ENCODE data around the gene STING1.
"Not testable (repeated sequence)": the region's sequence is repeated elsewhere in the genome, so short reads cannot be mapped to it uniquely, and the experiment has no call there.

The STING1 gene

GRCh38 chr5:139440416-139440815, 42.1 kb downstream of the STING1 start:
- not testable (repeated sequence) for DNase-seq (ENCODE audit: low read depth in 4 of 4, low spot score in 1 of 4)

GRCh38 chr5:139439013-139439903, 43.3 kb downstream of the STING1 start, which contains the start of gene DNAJC18:
DNAJC18 (minus strand) TSS chr5:139439525; CDS start chr5:139439445, 80 bp downstream.
- peak; percentile 73 to 90 (median 84) for DNase-seq (ENCODE audit: low read depth in 4 of 4, low spot score in 1 of 4)

GRCh38 chr5:139438707-139439012, 43.9 kb downstream of the STING1 start:
- no peak for DNase-seq (ENCODE audit: low read depth in 4 of 4, low spot score in 1 of 4)

- DNase-seq (ENCODE audit: low read depth in 4 of 4, low spot score in 1 of 4), result no peak
Observed at GRCh38 chr5:139435676-139436075, 46.9 kb downstream of the STING1 start.

GRCh38 chr5:139431706-139432105, 50.9 kb downstream of the STING1 start:
- no peak for DNase-seq (ENCODE audit: low read depth in 4 of 4, low spot score in 1 of 4)

- DNase-seq (ENCODE audit: low read depth in 4 of 4, low spot score in 1 of 4), result no peak
Observed at GRCh38 chr5:139430015-139430414, 52.5 kb downstream of the STING1 start.

GRCh38 chr5:139426203-139426885, 56.2 kb downstream of the STING1 start:
- no peak for DNase-seq (ENCODE audit: low read depth in 4 of 4, low spot score in 1 of 4)
